Hepatic stellate cell (primary cell): Measurements from ENCODE around the gene CHST15.

Source experiments
- DNase-seq: peaks from one replicate; pipeline ENCODE4 v3.0.0; 2011; ENCODE audit warnings: low spot score

The CHST15 gene

DNA sequence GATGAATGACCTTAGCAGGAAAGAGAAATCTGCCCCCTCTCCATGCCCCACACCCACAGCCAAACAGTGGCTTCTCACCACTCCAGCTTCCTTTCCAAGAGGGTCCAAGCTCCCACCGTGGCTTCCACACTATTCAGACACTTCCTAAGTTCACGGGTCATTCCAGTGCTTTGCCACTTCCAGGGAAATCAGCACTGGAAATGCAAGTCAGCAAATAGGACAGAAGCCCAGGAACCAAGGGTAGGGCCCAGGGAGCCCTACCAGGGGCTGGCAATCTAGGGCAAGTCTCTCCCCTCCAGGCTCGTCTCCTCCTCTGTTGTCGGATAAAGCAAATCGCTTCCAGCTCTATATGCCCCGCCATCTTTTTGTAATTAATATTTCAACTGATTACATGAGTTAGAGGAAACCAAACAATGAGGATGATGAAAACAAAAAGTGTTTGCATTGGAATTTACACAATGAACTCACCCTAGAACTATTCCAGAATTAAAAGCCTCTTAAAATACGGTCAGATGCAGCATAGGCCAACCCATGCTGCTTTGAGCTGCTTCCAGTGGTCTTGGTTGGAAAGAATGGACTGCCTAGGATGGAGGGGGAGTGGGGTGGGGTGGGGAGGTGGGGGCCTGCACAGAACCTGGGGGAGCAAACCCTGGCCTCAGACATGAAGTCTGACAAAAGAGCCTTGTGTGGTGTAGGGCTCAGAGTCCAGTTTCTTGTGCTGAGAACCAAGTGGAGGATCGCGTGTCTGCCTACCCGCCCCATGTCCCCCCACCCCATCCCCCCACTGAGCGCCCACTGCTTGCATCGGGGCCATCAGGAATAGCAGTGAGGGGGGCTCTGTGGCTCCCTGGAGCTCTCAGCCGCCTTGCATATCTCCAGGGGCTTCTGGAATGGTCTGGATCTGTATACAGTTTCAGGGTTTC, 127.2 kb downstream of the CHST15 start:
- DNase-seq: no peak

DNA sequence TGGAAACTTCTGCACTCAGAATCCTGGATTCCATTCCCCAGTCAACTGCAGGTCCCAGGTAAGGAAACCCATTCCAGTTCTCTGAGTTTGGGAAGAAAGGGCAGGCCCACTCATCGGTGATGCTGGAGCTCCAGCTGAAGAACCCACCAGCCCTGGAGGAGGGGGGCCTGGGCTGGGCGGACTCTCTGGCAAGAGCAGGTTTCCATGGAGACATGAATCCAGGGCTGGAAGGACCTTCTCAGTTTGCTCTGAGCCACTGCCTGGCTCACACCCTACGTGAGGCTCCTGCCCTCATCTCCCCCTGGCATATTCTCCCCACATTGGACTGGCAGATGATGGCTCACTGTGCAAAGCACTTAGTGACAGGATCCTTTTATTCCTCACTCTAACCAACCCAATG, 128.4 kb downstream of the CHST15 start:
- DNase-seq: no peak

DNA sequence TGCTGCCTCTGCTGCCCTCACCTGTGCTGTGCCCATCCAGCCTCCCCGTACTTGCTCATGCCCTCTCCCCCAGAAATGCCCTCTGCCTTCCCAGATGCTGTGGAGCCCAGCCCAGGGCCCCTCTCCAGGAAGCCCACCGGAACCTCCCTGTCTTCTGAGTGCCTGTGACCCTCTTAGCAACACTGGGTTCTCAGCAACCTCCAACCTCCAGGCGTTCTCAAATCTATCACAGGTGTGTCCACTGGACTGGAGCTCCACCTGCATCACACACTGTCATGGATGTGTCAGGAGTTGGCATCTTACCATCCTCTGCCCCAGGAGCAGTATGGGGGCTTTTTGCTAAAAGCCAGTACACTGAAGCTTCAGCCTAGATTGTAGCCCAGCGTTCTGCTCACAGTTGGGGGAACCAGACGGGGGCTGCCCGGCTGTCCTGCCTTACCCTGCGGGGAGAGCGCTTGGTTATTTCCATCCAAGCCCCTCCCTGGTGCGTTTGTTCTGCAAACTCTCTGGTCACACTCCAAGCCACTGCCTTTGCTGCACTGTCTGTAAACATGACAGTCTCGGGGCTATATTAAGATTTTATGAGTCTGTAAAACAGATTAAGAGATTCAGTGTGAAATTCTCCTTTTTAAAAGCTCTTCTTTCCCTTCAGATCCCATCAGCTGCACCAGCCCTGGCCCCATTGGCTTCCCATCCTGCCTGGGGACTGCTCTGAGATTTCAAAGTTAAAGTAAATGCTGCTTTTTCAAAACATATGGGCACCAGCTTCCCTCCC, 130.5 kb downstream of the CHST15 start:
- no peak for DNase-seq

DNA sequence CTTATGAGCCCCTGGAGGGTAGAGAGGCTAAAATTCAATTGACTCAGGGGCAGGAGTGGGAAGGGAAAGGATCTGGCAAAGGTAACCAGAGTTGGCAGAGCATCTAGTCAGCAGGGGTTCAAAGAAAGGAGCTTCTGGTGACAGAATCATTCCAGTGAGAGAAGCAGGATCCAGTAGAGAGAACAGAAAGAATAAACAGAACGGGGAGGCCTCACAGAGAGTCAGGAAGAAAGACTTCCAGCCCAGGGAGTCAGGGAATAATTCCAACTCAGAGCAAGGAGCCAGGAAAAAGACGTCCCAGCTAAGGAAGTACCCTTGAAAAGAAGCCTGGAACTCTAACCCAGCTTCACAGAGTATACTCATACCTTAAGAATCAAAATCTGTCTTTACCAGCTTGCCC, 135.2 kb downstream of the CHST15 start:
- DNase-seq: no peak
